Activated T-cell treated with anti-CD3 and anti-CD28 coated beads for 48 hours (primary cell): Measurements from ENCODE around the gene PCNX2.
"Not testable (repeated sequence)": the region's sequence is repeated elsewhere in the genome, so short reads cannot be mapped to it uniquely, and the experiment has no call there.

Experiments used
- DNase-seq: peaks from one replicate; pipeline ENCODE4 v3.0.0-alpha.2; 2020; ENCODE audit warnings: low read depth

The PCNX2 gene

GRCh38 chr1:233097959-233098580, 197.5 kb downstream of the PCNX2 start:
- no peak for DNase-seq

- DNase-seq: no peak
These were observed 198.0 kb downstream of the PCNX2 start for GRCh38 chr1:233097546-233097945.

- DNase-seq: no peak
These were observed 200.8 kb downstream of the PCNX2 start for GRCh38 chr1:233094691-233095090.

GRCh38 chr1:233094269-233094668, 201.3 kb downstream of the PCNX2 start:
- no peak for DNase-seq

DNA sequence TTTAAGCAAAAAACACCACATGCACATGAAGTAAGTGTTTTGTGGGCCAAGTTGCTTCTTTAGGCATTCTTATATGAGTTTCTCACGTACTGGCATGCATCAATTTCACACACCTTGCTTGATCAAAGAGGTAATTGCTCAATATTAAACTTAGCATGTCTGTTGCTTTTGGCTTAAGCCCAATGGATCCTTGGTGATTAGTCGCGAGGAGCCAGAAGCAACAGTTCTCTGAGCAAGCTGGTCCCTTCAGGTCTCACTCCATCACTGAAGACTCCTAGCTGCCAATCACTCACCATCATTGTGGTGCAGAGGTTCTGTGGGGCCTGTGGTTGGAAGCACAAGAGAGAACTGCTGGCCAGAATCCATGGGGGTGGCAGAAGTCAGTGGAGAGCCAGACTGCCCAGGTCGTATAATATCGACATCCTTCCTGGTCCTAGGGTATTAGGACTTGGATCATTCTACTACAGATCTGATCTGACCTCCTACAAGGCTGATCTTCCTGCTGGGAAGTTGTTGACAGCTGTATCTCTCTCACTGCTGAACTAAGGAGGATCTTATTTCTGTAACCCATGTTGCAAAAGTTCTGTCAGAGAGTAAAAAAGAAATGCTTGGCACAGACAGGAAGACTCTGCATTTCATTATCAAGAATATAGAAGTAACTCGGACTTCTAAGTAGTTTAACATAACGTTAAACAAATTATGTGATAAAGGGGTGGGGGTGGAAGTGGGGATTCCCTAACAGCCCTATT, 204.6 kb downstream of the PCNX2 start:
- no peak for DNase-seq

GRCh38 chr1:233089251-233089650, 206.3 kb downstream of the PCNX2 start:
- DNase-seq: no peak

GRCh38 chr1:233088613-233089012, 206.9 kb downstream of the PCNX2 start:
- DNase-seq: no peak

GRCh38 chr1:233086961-233087881, 208.3 kb downstream of the PCNX2 start:
- DNase-seq: no peak

DNA sequence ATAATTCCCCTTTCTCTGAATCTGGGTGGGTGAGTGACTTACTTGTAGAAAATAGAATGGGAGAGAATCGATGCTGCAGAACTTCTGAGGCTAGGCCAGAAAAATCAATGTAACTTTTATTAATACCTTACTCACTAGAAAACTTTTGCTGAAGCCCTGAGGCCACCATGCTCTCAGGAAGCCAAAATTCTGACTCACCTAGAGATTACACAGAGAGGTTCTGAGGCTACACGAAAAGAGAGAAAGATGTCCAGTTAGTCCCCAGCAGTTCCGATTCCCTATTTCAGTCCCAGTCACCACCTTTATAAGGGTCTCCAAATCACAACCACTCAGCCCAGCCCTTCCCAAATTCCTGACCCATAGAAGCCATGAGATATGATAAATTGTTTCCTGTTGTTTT, 210.0 kb downstream of the PCNX2 start:
- no peak for DNase-seq

GRCh38 chr1:233082778-233083550, 212.6 kb downstream of the PCNX2 start:
- no peak for DNase-seq

DNA sequence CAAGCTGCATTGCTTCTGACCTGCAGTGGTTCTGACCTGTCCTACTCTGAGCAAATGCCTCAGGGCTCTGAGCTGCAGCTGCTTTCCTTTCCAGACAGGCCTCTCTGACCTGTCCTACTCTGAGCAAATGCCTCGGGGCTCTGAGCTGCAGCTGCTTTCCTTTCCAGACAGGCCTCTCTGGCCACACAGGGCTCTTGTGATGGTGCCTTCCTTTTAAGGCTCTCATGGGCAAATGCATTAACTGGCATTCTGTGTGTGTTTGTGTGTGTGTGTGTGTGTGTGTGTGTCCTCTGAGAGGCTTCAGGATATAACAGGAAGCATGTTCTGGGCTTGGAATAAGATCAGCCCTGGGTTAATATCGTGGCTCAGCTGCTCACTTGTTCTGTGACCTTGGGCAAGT, 213.8 kb downstream of the PCNX2 start:
- no peak for DNase-seq

DNA sequence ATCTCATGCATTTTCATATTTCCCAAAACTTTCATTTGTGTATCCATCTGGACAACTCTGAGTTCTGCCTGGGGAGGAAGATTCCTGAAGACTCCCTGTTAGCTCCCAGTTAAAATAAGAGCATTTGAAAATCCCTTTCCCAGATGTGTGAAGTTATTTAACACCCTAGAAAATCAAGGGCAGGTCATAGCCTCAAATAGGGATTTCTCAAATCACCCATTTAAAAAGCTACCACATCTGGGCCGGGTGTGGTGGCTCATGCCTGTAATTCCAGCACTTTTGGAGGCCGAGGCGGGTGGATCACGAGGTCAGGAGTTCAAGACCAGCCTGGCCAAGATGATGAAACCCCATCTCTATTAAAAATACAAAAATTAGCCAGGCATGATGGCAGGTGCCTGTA, 214.7 kb downstream of the PCNX2 start:
- DNase-seq: not testable (repeated sequence)

GRCh38 chr1:233080286-233080685, 215.2 kb downstream of the PCNX2 start:
- no peak for DNase-seq

DNA sequence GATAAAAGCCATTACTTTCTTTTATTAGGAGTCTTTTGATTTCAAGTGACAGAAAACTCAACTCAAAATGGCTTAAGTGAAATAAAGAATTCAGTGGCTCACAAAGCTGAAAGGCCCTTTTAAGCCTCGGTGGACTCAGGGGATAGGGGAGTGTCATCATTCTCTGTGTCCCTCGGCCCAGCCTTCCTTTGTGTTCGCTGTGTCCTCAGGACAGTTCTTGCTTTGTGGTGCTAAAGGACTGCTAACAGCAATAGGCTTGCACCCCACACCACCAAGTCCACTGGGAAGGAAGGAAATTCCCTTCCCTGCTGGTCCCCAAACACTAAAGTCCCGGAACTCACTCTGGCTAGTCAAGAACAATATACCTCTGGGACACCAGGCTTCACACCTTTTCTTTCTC, 216.0 kb downstream of the PCNX2 start:
- DNase-seq: no peak

DNA sequence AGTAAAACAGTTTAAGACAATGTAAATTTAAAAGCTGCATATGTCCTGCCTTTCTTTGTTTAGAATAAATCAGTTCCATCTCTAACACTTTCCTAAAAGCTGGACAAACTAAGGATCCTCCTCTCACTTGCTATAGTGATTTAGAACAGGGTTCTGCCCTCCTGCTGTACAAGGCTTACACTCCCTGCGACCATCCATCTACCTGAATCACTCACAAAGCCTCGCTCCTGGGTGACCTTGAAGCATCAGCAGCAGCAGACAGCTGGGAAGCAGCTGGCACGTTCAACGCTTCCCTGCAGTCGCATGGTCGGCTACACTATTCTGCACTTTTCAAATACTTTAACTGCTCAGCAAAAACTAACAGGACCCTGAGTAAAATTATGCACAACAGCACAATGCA, 217.1 kb downstream of the PCNX2 start:
- DNase-seq: no peak

- DNase-seq: no peak
These were observed 219.6 kb downstream of the PCNX2 start for GRCh38 chr1:233075915-233076295.

DNA sequence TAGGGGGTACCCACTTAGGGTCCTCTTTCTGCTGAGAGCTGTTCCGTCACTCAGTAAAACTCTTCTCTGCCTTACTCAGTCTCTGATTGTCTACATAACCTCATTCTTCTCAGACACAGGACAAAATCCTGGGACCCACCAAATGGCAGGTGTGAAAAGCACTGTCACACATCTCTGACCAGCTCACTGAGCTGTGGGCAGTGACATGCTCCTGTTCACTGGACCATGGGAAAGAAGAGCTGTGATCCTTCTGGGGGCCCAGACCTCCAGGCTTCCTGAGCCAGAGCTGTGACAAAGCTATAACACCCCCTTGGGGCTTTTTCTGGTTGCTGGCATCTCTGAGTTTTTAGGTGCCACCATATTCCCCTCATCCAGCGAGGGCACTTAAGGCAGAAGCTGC, 229.4 kb downstream of the PCNX2 start:
- no peak for DNase-seq

DNA sequence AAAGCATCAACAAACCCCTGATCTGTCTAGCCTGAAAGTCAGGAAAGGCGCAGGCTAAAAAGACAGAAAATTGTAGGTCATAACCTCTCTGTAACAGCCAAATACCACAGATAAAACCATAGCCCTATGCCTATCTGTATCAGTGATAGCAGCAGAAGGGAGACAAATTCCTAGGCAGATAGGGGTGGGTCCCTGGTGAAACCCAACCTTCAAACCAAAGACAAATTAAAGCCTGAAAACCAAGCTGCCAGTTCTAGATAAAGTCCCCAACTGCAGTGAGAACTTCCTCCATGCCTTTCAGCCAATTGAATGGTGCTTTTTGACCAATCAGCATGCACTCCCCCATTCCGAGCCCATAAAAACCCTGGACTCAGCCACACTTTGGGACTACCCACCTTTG, 229.8 kb downstream of the PCNX2 start:
- DNase-seq: no peak

DNA sequence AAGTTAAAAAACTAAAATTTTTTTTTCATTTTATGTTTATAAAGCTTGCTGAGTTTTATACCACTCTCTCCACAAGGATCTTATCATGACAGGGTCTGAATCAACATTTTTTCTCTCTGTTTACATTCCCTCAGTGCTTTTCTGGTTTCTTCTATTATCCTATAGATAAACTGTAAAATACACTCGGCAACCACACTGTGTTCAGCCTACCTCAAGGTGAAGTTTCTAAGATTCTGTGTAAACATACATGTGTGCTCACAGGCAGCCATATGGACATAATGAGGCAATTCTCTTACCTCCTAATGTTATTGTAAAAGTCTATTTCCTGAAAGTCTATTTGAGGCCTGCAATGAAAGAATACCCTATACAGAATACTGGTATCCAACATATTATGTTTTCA, 230.5 kb downstream of the PCNX2 start:
- DNase-seq: no peak

DNA sequence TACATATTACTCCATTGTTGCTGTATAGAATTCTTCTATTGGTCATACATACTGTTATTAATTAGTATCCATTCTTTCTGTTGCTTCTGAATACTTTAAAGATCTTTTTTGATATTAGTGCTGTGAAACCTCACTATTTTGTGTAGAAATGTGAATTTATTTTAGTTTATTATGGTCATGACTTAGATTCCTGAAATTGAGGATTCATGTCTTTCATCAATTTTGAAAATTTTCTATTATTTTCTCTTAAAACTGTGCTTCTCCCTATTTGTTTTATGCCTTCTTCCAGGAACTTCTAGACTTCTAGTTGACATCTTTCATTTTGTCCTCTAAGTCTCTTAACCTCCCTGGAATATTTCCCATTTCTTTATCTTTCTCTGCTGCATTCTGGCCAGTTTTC, 232.1 kb downstream of the PCNX2 start:
- DNase-seq: no peak

DNA sequence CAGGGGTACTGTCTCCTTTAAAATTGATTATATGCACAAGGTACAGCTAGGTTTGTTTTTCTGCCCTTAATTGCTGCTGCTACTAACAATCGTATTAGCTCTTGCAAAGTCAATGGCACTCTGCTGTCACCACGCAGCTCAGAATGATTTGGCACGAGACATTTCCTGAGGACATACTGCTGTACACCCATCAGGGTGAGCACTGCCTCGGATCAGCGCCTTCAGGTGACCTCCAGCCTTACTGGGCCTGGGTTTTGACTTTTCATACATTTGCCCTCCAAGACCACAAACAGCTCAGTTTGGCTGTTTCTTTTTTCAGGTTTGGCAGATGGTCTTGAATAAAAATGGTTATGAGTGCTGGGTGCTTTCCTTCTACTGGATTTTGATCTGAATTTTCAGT, 234.3 kb downstream of the PCNX2 start:
- DNase-seq: no peak

DNA sequence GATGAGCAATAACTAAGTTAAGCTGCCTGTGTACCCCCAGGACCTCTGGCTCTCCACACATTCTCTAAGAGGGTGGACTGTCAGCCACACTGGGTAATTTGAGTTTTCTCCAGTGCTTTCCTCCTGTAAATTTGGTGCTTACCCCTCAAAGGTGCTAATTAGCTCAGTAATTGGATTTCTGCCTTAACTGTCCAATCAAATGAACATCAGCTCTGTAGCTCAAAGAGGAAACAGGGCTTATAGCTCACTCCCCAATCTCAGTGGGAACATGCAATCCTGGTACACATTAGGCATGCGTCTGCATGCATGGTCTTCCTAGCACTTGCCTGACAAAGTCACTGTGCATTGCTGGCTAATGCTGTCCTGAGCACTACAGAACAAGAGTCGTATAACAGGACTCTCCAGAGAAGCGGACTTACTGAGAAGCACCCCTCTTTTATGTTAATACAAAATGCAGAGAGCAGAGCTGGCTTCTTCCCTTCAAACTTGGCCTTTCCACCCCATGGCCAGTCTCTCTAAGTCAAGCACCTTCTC, 235.0 kb downstream of the PCNX2 start:
- DNase-seq: no peak
